NCI-H2107 treated with DMSO at 0.1 percent for 48 hours (cell line): ENCODE data around the gene TNIK.
"Not testable (repeated sequence)": the region's sequence is repeated elsewhere in the genome, so short reads cannot be mapped to it uniquely, and the experiment has no call there.

Experiments
- DNase-seq: peaks from one replicate; lab custom pipeline; 2025; ENCODE audit not compliant: unreplicated experiment; lab: John Stamatoyannopoulos, UW

The TNIK gene

GRCh38 chr3:171320750-171321558 is 139.3 kb downstream of the TNIK start:
- DNase-seq = no peak

GRCh38 chr3:171317171-171317570 is 143.0 kb downstream of the TNIK start:
- no peak for DNase-seq

- DNase-seq = no peak
These were observed 144.3 kb downstream of the TNIK start for GRCh38 chr3:171315919-171316318.

GRCh38 chr3:171315101-171315500 is 145.1 kb downstream of the TNIK start:
- DNase-seq = no peak

- no peak for DNase-seq
These were observed 145.9 kb downstream of the TNIK start for GRCh38 chr3:171314341-171314740.

GRCh38 chr3:171313702-171314101 is 146.5 kb downstream of the TNIK start:
- DNase-seq = no peak

GRCh38 chr3:171312741-171313140 is 147.5 kb downstream of the TNIK start:
- no peak for DNase-seq

- DNase-seq = no peak
These were observed 148.4 kb downstream of the TNIK start for GRCh38 chr3:171311784-171312183.

- no peak for DNase-seq
These were observed 150.3 kb downstream of the TNIK start for GRCh38 chr3:171309906-171310359.

GRCh38 chr3:171307988-171308387 is 152.2 kb downstream of the TNIK start:
- DNase-seq = no peak

GRCh38 chr3:171307046-171307585 is 153.1 kb downstream of the TNIK start:
- no peak for DNase-seq

- peak; percentile 40 for DNase-seq
These were observed 153.6 kb downstream of the TNIK start for GRCh38 chr3:171306631-171307030.

- DNase-seq = not testable (repeated sequence)
These were observed 154.4 kb downstream of the TNIK start for GRCh38 chr3:171305823-171306222.

GRCh38 chr3:171304498-171304897 is 155.7 kb downstream of the TNIK start:
- not testable (repeated sequence) for DNase-seq

- DNase-seq = not testable (repeated sequence)
These were observed 156.2 kb downstream of the TNIK start for GRCh38 chr3:171304017-171304416.

- no peak for DNase-seq
These were observed 158.2 kb downstream of the TNIK start for GRCh38 chr3:171301998-171302397.

GRCh38 chr3:171301002-171301401 is 159.2 kb downstream of the TNIK start:
- no peak for DNase-seq

- DNase-seq = no peak
These were observed 162.3 kb downstream of the TNIK start for GRCh38 chr3:171297951-171298350.

GRCh38 chr3:171297207-171297606 is 163.0 kb downstream of the TNIK start:
- no peak for DNase-seq

GRCh38 chr3:171295484-171296373 is 164.5 kb downstream of the TNIK start:
- DNase-seq = no peak

- no peak for DNase-seq
These were observed 166.9 kb downstream of the TNIK start for GRCh38 chr3:171293142-171293782.
